Measurements from ENCODE around the gene RBM33.
A peak's percentile ranks its signal among the peaks of the same experiment; 100 is the strongest.

Gene RBM33

GRCh38 chr7:155754165-155754564, 109.7 kb downstream of the RBM33 start:
- H3K36me3 ChIP-seq (ENCODE audit: insufficient read depth, low read length): peaks cover 54% of the 10 kb centered on the region

GRCh38 chr7:155755026-155755425, 110.6 kb downstream of the RBM33 start:
- H3K4me2 ChIP-seq (ENCODE audit: low read length): no peak overlapping the region
- H2AFZ ChIP-seq (ENCODE audit: low read length): no peak overlapping the region
- H3K36me3 ChIP-seq (ENCODE audit: insufficient read depth, low read length): peaks cover 55% of the 10 kb centered on the region
- 0 out of 2 replicates have a peak, but pooled peaks cover 4% of the 10 kb centered on the region for H3F3A ChIP-seq (ENCODE audit: insufficient read depth, low read length)
- no peak for TF ChIP-seq EZH2 (IDR thresholded peaks at IDR 0.05; ENCODE audit: borderline replicate concordance, low read length)
- TF ChIP-seq CTCF (IDR thresholded peaks at IDR 0.05; ENCODE audit: low read length): no peak
- H3K9me3 ChIP-seq (ENCODE audit: low read length): 0 out of 2 replicates have a peak, but pooled peaks cover 3% of the 10 kb centered on the region
- no peaks in the 10 kb centered on the region for H3K27me3 ChIP-seq (ENCODE audit: insufficient read depth, low read length)
- H4K20me1 ChIP-seq (ENCODE audit: insufficient read depth, low read length): no peaks in the 10 kb centered on the region
- H3K4me3 ChIP-seq (ENCODE audit: low read depth, low read length, poor library complexity, severe bottlenecking): no peak overlapping the region
- H3K4me1 ChIP-seq (ENCODE audit: insufficient read depth, low read length, severe bottlenecking): peaks cover 68% of the 10 kb centered on the region
- H3K27ac ChIP-seq (ENCODE audit: low read depth, low read length, poor library complexity, severe bottlenecking): peak overlapping the region; percentile 88
- H3K9me2 ChIP-seq (ENCODE audit: low read depth, low read length): no peaks in the 10 kb centered on the region
- H3K79me2 ChIP-seq (ENCODE audit: insufficient read depth, low read length): peaks cover 94% of the 10 kb centered on the region
- peak overlapping the region; percentile 59; the same call in 1 of the 2 replicates for H3K9ac ChIP-seq (ENCODE audit: low read length)

More at GRCh38 chr7:155754165-155754564, 109.7 kb downstream of the RBM33 start:
- H2AFZ ChIP-seq (ENCODE audit: low read length): no peak overlapping the region
- no peaks in the 10 kb centered on the region for H3K9me3 ChIP-seq (ENCODE audit: low read length)
- H3K4me2 ChIP-seq (ENCODE audit: low read length): peak overlapping the region; percentile 63; the same call in 1 of the 2 replicates
- no peaks in the 10 kb centered on the region for H3K27me3 ChIP-seq (ENCODE audit: insufficient read depth, low read length)
- TF ChIP-seq CTCF (IDR thresholded peaks at IDR 0.05; ENCODE audit: low read length) (no peak), EZH2 (IDR thresholded peaks at IDR 0.05; ENCODE audit: borderline replicate concordance, low read length) (no peak)
- H3K9me2 ChIP-seq (ENCODE audit: low read depth, low read length): no peaks in the 10 kb centered on the region
- H3K4me3 ChIP-seq (ENCODE audit: low read depth, low read length, poor library complexity, severe bottlenecking): peak overlapping the region; percentile 47
- H3K9ac ChIP-seq (ENCODE audit: low read length): peak overlapping the region; percentile 59; the same call in 1 of the 2 replicates
- H3K27ac ChIP-seq (ENCODE audit: low read depth, low read length, poor library complexity, severe bottlenecking): peak overlapping the region; percentile 88
- H3K4me1 ChIP-seq (ENCODE audit: insufficient read depth, low read length, severe bottlenecking): peaks cover 77% of the 10 kb centered on the region
- H3K79me2 ChIP-seq (ENCODE audit: insufficient read depth, low read length): peaks cover 97% of the 10 kb centered on the region
- no peaks in the 10 kb centered on the region for H4K20me1 ChIP-seq (ENCODE audit: insufficient read depth, low read length)
- H3F3A ChIP-seq (ENCODE audit: insufficient read depth, low read length): 0 out of 2 replicates have a peak, but pooled peaks cover 4% of the 10 kb centered on the region

- Histone ChIP-seq H3K9me2 (ENCODE audit: low read depth, low read length) (no peaks in the 10 kb centered on the region), H3K9ac (ENCODE audit: low read length) (no peak overlapping the region), H3K4me2 (ENCODE audit: low read length) (no peak overlapping the region), H3K4me3 (ENCODE audit: low read depth, low read length, poor library complexity, severe bottlenecking) (no peak overlapping the region), H4K20me1 (ENCODE audit: insufficient read depth, low read length) (no peaks in the 10 kb centered on the region), H2AFZ (ENCODE audit: low read length) (no peak overlapping the region), H3K79me2 (ENCODE audit: insufficient read depth, low read length) (peaks cover 94% of the 10 kb centered on the region), H3K27ac (ENCODE audit: low read depth, low read length, poor library complexity, severe bottlenecking) (peak overlapping the region; percentile 15), H3K36me3 (ENCODE audit: insufficient read depth, low read length) (peaks cover 65% of the 10 kb centered on the region), H3F3A (ENCODE audit: insufficient read depth, low read length) (0 out of 2 replicates have a peak, but pooled peaks cover 4% of the 10 kb centered on the region), H3K27me3 (ENCODE audit: insufficient read depth, low read length) (no peaks in the 10 kb centered on the region), H3K4me1 (ENCODE audit: insufficient read depth, low read length, severe bottlenecking) (peaks cover 55% of the 10 kb centered on the region), H3K9me3 (ENCODE audit: low read length) (peaks cover 13% of the 10 kb centered on the region; the same call in 1 of the 2 replicates)
- TF ChIP-seq CTCF (IDR thresholded peaks at IDR 0.05; ENCODE audit: low read length) (no peak), EZH2 (IDR thresholded peaks at IDR 0.05; ENCODE audit: borderline replicate concordance, low read length) (no peak)
Observed at GRCh38 chr7:155756322-155756721, 111.9 kb downstream of the RBM33 start.
